Left cardiac atrium (tissue), 4 donors: ENCODE results near the gene PAMR1. TPM values are rescaled to one million over a fixed set of nuclear protein-coding genes. Genes with fewer than 3 reads are reported as not detected.
A peak's percentile ranks its signal among the peaks of the same experiment; 100 is the strongest.

Experiments used
- ATAC-seq, 2 donors: fragments of 200-7000 bp; cut with Tn5 transposase; one replicate each; pipeline ENCODE4 v1.9.1; 2020; ENCODE audit warnings: mild to moderate bottlenecking in 2 of 2, moderate library complexity in 2 of 2
- DNase-seq: peaks from one replicate; pipeline ENCODE4 v3.0.0-alpha.2; 2020
- intact Hi-C, 2 donors: fragments of 100-400 bp; cut with DNase I; formaldehyde crosslinking; loops; one replicate each; pipeline versions ENCODE4 v1.14.1 to v1.15.1; 2022 to 2023
- total RNA-seq, 2 donors: library from RNA; stranded (reverse); fragmentation: NEBNext Ultra II Directional; extraction: Animal tissue kit (Norgen Biotek cat#: 25700); gene quantifications; one replicate each; pipeline ENCODE4 v1.2.1, GENCODE V29; 2021
- donor health status: DM: no; HTN: yes; CAD: no.
- donor health status: DM: no; HTN: yes; CAD: no; lungs with severe emphysema.
- donor health status: DM: yes; HTN: yes; CAD: no.
- donor health status: Dilated cardiomyopathy.

The PAMR1 gene
- total RNA-seq, 2 donors from 2014 or later = 17.6 to 23.4 TPM

DNA sequence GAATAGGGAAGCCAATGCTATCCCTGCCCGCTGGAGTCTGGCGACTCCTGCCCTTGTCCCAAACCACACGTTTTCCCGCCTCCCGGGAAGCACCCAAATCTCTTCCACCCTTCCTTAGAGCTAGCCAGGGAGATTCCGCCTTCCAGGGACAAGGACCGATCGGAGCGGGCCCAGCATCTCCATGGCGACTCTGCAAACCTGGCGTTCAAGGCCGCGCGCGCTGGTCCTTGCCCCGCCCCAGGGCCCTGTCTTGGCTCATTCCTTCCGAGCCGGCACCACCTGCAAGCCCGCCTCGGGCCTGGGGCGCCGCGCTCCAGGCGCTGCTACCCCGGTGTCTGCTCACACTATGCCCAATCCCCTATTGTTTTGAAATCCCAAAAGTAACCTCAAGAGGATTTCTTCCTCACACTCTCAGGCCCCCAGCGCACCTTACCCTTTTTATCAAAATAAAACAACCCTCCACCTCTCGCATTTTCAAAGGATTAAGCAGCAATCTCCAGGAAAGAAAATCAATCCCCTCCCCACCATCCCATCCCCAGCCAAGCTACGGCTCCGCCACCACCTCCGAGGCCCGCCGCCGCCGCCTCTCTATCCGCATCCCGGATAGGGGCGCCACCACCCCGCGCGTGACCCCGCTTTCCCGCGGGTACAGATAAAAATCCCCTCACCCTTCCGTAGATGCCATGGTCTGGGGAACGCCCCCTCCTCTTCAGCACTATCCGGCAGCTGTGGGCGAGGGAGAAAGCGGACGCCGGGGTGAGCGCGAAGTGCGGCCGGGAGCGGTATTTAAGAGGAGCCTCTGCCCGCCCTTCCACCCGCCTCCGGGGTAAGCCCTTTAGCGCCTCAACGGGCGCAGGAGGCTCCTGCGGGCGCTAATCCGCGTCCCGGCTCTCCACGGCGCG, 106.9 kb downstream of the PAMR1 start:
- ATAC-seq = peak; percentile 45 to 48
- DNase-seq = no peak
- intact Hi-C loops = no loop called here

- ATAC-seq (no peak), DNase-seq (no peak)
- intact Hi-C loops = no loop called here
Measured at GRCh38 chr11:35415487-35415886, 109.9 kb downstream of the PAMR1 start.

DNA sequence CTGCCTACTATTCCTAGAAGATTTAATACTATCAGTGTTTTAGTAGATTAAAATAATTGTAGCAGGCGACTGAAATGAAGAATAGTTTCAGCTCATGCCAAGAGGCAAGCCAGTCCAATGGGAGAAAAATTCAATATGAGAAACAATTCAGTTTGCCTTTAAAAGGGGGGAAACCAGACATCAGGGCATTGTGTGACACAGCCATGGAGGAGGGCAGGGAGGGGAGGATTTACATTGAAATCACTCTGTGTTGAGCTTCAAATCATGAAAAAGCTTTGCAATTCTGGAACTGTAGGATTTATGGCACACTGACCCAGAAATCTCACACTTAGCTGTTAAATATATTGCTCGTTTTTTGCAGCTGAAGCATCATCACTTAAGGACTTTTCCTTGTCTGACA, 110.6 kb downstream of the PAMR1 start:
- no peak for DNase-seq
- intact Hi-C loops = no loop called here
- ATAC-seq = no peak

DNA sequence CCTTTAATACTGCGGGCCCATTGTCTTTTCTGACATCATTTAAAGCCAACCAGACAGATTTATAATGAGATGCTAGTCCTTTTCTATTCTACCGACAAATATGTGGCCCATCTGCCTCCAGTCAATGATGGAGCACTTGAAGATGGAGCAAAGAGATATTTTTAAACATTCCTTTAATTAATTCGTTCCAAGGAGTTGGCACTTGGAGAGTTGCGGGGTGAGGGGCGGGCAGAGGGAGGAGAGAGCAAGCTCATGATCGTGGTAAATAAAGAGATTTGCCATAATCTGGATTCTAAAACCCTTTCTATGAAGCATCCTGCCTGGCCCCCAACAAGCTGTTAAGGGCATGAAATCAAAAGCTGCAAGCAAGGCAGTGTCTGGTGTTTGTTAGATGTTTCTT, 111.1 kb downstream of the PAMR1 start:
- ATAC-seq = no peak
- no peak for DNase-seq
- intact Hi-C loops = no loop called here

DNA sequence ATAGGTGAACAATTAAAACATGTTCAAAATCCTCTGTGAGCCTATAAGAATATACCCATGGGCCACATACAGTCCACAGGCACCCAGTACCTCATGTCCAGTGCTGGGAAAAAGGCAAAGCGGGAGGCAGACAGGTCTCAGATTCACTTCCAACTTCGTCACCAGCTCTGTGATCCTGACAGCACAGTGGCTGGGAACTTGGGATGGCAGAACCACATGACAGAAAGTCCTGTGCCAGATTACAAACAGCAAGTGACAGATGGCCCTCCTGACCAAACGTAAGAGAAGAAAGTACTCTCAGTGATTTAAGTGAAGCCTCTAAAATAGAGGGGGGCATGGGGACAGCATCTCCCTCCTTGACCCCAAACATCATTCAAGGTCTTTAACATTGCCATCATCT, 111.8 kb downstream of the PAMR1 start:
- DNase-seq = no peak
- intact Hi-C loops = no loop called here
- ATAC-seq = no peak

DNA sequence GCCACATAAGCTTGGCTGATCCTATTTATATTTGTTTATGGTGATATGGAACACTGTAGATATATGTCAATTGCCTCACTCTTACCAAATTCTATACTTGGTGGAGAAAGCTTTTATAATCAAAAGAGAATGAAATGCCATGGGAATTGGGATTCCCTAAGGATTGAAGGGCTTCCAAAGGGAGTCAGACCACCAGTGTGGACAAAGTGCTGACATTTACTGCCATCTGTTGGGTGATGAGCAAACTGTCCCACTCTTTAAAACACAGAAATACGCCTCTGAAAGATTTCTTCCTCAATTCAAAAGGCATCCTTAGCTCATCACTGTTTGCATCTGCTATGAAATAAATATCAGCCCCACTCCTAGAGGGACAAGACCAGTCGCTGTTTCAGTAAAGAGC, 113.1 kb downstream of the PAMR1 start:
- intact Hi-C loops = no loop called here
- no peak for ATAC-seq
- no peak for DNase-seq

DNA sequence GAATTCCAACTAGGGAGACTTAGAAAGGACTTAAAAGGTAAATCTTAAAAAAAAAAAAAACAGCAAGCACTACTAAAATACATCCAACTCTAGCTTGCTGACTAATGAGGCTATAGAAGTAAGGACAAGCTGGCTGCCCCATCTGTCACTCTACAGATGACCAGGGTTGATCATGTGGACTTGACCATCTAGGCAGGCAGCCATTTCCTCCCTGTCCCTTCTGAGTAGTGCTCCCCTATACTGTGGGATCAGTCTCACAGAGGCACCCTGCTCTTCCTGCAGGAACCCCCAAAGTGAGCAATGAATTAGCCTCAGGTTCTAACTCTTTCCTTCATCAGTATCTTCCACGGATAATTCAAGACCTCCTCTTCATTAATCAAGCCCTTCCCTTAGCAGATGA, 118.4 kb downstream of the PAMR1 start:
- no peak for ATAC-seq
- intact Hi-C loops = no loop called here

GRCh38 chr11:35404388-35404775, 121.0 kb downstream of the PAMR1 start:
- DNase-seq (peak; percentile 27), ATAC-seq (peak in 1 of 2 donors; percentile 51)
- intact Hi-C loops = no loop called here

More for the DNA sequence above, 118.4 kb downstream of the PAMR1 start:
- no peak for DNase-seq

GRCh38 chr11:35403765-35404387, 121.5 kb downstream of the PAMR1 start:
- ATAC-seq (no peak), DNase-seq (no peak)
- intact Hi-C loops = no loop called here

DNA sequence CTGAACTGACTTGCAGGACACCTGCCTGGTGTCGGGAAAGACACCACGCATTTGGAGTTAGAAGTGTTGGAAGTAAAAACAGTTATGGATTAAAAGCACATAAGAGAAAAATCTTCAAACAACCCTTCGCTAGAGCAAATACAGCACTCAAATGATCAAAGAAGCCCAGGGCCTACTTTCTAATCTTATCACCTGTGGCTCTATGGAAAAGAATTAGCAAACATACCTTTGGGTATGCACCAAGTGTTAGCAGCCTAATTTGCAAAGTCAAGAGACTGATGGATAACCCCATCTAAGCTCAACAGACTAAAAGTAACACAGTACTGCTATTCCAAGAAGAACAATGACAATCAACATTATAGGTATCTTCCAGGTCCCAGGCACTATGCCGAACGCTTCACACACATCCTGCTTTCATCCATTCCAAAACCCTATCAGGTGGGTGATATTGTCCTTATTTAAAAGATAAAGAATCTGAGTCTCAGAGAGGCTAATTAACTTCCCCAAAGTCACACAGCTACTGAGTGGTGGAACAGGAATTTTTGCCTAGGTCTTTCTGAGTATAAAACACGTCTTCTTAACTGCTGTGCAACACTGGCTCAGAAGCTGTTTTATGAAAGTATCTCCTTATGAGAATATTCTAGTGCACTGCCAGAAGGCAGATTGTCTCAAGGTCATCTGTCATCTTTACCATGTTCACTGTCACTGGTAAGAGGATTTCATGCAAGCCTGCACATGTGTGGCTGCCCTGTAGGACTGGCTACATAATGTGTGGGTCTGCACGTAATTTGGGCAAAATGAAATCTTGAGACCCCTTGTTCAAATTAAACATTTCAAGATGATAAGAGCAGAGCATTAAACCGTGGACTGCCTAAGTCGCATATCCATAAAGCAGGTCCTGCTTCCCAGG, 122.4 kb downstream of the PAMR1 start:
- no peak for DNase-seq
- intact Hi-C loops = no loop called here
- no peak for ATAC-seq

- DNase-seq (no peak), ATAC-seq (no peak)
Measured at GRCh38 chr11:35398881-35399280, 126.5 kb downstream of the PAMR1 start.

GRCh38 chr11:35394941-35395340, 130.5 kb downstream of the PAMR1 start:
- intact Hi-C loops = loop anchor here (5.0 to 10.0 kb wide), 5 partner anchors 158 to 810 kb away; no protein-coding TSS in a partner anchor
- DNase-seq (no peak), ATAC-seq (no peak)

More at GRCh38 chr11:35398881-35399280, 126.5 kb downstream of the PAMR1 start:
- intact Hi-C loops = loop anchor here in 1 of 2 donors (10.0 kb wide), 2 partner anchors 474 to 814 kb away; no protein-coding TSS in a partner anchor

GRCh38 chr11:35393098-35393497, 132.3 kb downstream of the PAMR1 start:
- intact Hi-C loops = loop anchor here (2.0 to 10.0 kb wide), 6 partner anchors 156 to 808 kb away; no protein-coding TSS in a partner anchor
- ATAC-seq = no peak
- no peak for DNase-seq

DNA sequence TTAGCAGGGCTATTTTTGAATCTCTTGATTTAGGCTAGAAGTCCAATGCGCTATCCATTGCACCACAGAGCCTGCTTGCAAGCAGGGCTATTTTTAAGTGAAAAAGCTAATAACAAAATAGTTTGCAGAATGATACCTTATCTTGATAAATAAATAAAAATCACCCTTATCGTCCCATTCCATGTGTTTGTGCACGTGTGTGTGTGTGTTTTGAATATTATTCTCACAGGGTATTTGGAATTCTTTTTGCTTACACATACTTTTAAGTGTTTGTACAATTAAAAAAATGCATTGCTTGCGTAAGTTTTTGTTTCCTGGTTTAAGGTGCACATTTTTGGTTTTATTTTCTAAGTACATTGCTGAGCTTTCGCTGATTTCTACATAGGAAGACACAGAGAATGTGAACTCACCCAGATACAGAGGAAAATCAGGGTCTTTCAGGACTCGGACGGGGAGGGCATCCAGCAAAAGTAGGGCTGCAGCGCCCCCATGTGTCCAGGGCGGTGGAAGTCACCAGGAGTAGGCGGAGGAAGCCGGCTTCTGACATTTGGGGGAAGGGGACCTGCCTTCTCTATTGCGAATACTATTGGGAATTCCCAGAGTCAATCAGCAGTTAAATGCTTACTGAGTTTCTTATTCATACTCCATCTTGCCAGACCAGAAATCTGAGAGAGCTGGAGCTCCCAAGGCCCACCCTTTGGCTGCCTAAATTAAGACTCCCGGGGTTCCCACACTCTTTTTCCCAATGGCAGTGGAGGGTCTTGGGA, 133.3 kb downstream of the PAMR1 start:
- ATAC-seq (peak; percentile 93 to 96), DNase-seq (peak; percentile 87)
- intact Hi-C loops = loop anchor here (2.0 to 10.0 kb wide), 6 partner anchors 155 to 807 kb away; no protein-coding TSS in a partner anchor

DNA sequence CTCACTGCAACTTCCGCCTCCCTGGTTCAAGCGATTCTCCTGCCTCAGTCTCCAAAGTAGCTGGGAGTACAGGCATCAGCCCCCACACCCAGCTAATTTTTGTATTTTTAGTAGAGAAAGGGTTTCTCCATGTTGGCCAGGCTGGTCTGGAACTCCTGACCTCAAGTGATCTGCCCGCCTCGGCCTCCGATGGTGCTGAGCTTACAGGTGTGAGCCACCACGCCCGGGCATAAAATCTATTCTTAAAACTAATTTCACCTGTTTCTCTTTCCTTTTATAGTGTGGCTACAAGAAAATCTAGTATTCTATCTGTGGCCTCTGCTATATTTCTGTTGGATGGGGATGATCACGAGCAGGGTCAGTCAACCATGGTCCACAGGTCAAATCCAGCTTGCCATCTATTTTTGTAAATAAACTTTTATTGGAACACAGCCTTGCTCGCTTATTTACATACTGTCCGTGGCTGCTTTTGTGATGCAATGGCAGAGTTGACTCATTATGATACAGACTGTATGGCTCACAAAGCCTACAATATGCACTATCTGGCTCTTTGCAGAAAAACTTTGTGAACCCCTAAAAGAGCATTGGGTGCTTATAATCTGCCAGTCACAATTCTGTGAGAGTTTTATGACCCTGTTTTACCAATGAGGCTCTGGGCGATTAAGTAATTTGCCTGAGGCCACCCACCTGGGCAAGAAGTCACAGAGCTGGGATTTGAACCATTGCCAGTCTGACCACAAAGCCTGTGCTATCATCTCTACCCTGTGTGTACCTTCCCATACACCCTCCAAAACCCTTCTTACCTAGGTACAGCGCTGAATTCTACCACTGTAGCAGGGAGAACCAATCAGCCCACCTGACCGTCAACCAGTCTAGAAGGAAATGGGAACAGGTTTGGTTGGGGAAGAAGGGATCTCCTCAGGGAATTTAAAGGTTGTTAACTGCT, 134.4 kb downstream of the PAMR1 start:
- DNase-seq (no peak), ATAC-seq (peak in 1 of 2 donors; percentile 47)
- intact Hi-C loops = loop anchor here (5.0 to 10.0 kb wide), 5 partner anchors 154 to 806 kb away; no protein-coding TSS in a partner anchor

DNA sequence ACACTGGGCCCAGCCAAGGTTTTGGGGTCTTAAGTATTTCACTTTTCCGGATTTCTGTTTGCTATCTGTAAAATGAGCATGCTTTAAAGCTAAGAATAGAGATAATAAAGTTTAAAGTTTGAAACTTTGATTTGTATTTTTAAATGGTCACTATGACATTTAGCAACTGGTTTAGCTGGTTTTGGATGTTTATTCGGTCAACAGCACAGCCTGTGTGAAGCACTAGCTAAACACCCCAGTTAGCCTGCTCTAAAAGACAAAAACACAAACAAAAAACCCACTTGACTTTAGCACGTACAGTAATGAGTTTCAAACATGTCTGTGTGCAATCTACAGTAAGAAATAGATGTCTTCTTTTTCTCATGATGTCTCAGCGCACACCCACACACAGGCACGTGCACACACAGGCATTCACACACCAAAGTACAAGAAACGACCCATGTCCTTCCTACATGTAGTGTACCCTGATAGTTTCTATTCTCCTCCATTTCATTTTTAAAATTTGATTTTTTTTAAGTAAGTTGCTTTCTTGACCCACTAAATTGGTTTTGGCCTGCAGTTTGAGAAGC, 135.4 kb downstream of the PAMR1 start:
- intact Hi-C loops = loop anchor here (5.0 to 10.0 kb wide), 5 partner anchors 153 to 805 kb away; no protein-coding TSS in a partner anchor
- ATAC-seq = no peak
- DNase-seq = no peak

- intact Hi-C loops = no loop called here
- ATAC-seq (no peak), DNase-seq (no peak)
Measured at GRCh38 chr11:35389112-35389511, 136.3 kb downstream of the PAMR1 start.
